ENCODE data around the gene NBL1. TPM values are rescaled to one million over a fixed set of nuclear protein-coding genes. Genes with fewer than 3 reads are reported as not detected.

Gene NBL1
- total RNA-seq, 1 donor from 2014 or later = 69.9 TPM

GRCh38 chr1:19684677-19685076 is 40.6 kb downstream of the NBL1 start:
- no peaks in the 10 kb centered on the region for H3K36me3 Mint-ChIP-seq

GRCh38 chr1:19685994-19686393 is 41.9 kb downstream of the NBL1 start:
- H3K27me3 Mint-ChIP-seq = no peaks in the 10 kb centered on the region
- H3K4me3 Mint-ChIP-seq = no peak overlapping the region
- DNase-seq (ENCODE audit: extremely low spot score, unreplicated experiment) = no peak
- H3K9me3 Mint-ChIP-seq = no peaks in the 10 kb centered on the region
- H3K36me3 Mint-ChIP-seq = no peaks in the 10 kb centered on the region
- no peak for TF ChIP-seq CTCF (conservative IDR thresholded peaks at IDR 0.05)
- no peaks in the 10 kb centered on the region for H3K4me1 Mint-ChIP-seq (ENCODE audit: unreplicated experiment)
- H3K27ac Mint-ChIP-seq = no peak overlapping the region

More at GRCh38 chr1:19684677-19685076, 40.6 kb downstream of the NBL1 start:
- Mint-ChIP-seq H3K4me1 (ENCODE audit: unreplicated experiment) (no peaks in the 10 kb centered on the region), H3K9me3 (no peaks in the 10 kb centered on the region), H3K27ac (no peak overlapping the region), H3K4me3 (no peak overlapping the region), H3K27me3 (no peaks in the 10 kb centered on the region)
- no peak for TF ChIP-seq CTCF (conservative IDR thresholded peaks at IDR 0.05)
- DNase-seq (ENCODE audit: extremely low spot score, unreplicated experiment) = no peak

GRCh38 chr1:19687414-19687813 is 43.3 kb downstream of the NBL1 start:
- TF ChIP-seq CTCF (conservative IDR thresholded peaks at IDR 0.05) = no peak
- Mint-ChIP-seq H3K9me3 (no peaks in the 10 kb centered on the region), H3K27me3 (no peaks in the 10 kb centered on the region), H3K4me3 (no peak overlapping the region), H3K36me3 (no peaks in the 10 kb centered on the region), H3K4me1 (ENCODE audit: unreplicated experiment) (no peaks in the 10 kb centered on the region), H3K27ac (no peak overlapping the region)
- DNase-seq (ENCODE audit: extremely low spot score, unreplicated experiment) = no peak

GRCh38 chr1:19688041-19688842 is 44.1 kb downstream of the NBL1 start:
- Mint-ChIP-seq H3K4me1 (ENCODE audit: unreplicated experiment) (no peaks in the 10 kb centered on the region), H3K36me3 (no peaks in the 10 kb centered on the region), H3K27me3 (no peaks in the 10 kb centered on the region), H3K9me3 (no peaks in the 10 kb centered on the region), H3K4me3 (no peak overlapping the region), H3K27ac (no peak overlapping the region)
- no peak for DNase-seq (ENCODE audit: extremely low spot score, unreplicated experiment)
- no peak for TF ChIP-seq CTCF (conservative IDR thresholded peaks at IDR 0.05)

GRCh38 chr1:19689085-19689757 is 45.1 kb downstream of the NBL1 start:
- no peak overlapping the region for H3K27ac Mint-ChIP-seq
- H3K27me3 Mint-ChIP-seq = no peaks in the 10 kb centered on the region
- no peak for TF ChIP-seq CTCF (conservative IDR thresholded peaks at IDR 0.05)
- DNase-seq (ENCODE audit: extremely low spot score, unreplicated experiment) = no peak
- no peaks in the 10 kb centered on the region for H3K36me3 Mint-ChIP-seq
- no peak overlapping the region for H3K4me3 Mint-ChIP-seq
- no peaks in the 10 kb centered on the region for H3K4me1 Mint-ChIP-seq (ENCODE audit: unreplicated experiment)
- H3K9me3 Mint-ChIP-seq = no peaks in the 10 kb centered on the region
